Stimulated activated CD8-positive, alpha-beta memory T cell treated with anti-CD3 and anti-CD28 coated beads, Interleukin-7, amount 100 ng/mL, for 1 hour (primary cell): ENCODE results near the gene NCEH1.
"Not testable (repeated sequence)": the region's sequence is repeated elsewhere in the genome, so short reads cannot be mapped to it uniquely, and the experiment has no call there.

ENCODE experiments used
- DNase-seq, 2 donors: peaks; one replicate each; pipeline ENCODE4 v3.0.0-alpha.2; 2020; ENCODE audit warnings: low read depth in 2 of 2

The NCEH1 gene

DNA sequence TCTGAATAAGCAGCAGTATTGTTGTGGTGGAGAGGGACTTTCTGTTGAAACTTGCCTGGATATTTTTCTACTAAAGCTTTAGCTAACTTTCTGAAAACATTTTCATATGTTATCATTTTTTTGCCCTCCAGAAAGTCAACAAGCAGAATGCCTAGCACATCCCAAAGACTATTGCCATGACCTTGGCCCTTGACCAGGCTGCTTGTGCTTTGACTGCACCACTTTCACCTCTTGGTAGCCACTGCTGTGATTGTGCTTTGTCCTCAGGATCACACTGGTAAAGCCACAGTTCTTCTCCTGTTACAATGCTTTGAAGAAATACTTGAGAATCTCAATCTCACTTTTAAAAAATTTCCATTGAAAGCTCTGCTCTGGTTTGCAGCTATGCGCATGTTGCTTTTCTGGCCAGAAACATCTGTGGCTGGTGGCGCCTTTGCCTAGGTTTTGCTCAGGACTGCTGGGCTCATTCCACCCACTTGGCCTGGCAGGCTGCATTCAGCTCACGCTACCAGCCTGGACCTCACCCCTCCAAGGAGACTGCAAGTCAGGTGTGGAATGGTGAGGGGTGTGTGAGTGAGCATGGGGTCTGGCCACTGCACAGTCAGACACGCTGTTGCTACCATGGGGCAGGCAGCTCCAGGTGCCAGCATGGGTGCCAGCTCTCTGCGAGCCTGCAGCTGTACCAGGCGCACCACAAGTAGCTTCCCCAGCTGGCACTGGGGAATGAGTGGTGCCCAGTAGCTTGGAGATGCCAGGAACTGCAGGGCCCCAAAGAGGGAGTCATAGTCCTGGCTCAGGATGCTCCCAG lies 97.8 kb downstream of the NCEH1 start:
- DNase-seq, result no peak

DNA sequence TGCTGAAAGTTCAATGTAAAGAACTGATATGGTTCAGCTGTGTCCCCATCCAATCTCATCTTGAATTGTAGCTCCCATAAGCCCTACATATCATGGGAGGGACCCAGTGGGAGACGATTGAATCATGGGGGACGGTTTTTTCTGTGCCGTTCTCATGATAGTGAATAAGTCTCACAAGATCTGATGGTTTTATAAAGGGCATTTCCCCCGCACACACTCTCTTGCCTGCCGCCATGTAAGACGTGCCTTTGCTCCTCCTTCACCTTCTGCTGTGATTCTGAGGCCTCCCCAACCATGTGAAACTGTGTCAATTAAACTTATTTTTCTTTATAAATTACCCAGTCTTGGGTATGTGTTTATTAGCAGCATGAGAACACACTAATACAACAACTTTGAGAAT lies 101.1 kb downstream of the NCEH1 start:
- DNase-seq, result no peak

DNA sequence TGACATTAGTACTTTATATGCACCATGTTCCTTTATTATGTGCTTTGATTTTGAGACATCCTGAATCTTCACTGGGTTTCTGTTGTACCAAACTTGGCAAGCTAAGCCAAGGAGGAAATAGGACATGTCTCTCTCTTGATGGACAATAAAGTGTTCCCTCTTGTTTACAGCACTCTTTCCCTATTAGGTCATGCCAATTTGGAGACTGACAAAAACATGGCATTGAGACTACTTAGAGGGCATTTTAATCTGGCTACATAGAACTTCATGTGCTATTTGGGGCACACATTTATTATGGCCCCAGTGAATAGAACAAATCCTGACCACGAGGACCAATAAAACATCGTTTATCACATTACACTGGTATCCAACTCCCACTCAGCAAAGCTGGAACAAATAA lies 102.3 kb downstream of the NCEH1 start:
- DNase-seq, result no peak

DNA sequence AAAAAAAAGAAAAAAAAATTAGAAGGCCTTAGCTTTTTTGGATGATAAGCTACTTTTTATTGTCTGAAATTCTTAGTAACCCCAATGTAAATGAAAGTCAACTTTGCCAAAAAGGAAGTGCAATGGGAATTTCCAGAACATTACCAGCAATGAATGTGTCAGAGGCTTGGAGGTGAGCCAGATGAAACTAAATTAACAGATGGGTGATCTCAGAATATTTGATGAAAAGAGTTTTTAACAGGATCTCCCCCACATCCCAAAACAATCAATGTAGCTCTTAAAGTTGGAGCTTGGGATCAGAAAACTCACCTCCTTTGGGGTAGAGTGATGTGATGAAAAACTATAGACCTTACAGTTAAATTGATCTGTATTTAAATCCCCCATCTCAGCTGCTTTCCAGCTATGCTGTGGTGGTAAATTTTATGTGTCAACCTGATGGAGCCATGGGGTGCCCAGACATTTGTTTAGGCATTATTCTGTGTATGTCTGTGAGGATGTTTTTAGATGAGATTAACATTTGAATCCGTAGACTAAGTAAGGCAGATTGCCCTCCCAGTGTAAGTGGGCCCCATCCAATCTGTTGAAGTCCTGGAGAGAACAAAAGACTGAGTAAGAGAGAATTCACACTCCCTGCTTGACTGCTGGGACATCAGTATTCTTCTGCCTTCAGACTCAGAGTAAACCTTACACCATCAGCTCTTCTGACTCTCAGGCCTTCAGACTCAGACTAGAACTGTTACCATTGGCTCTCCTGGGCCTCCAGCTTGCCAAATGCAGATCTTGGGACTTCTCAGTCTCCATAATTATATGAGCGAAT lies 103.4 kb downstream of the NCEH1 start:
- DNase-seq, result no peak

DNA sequence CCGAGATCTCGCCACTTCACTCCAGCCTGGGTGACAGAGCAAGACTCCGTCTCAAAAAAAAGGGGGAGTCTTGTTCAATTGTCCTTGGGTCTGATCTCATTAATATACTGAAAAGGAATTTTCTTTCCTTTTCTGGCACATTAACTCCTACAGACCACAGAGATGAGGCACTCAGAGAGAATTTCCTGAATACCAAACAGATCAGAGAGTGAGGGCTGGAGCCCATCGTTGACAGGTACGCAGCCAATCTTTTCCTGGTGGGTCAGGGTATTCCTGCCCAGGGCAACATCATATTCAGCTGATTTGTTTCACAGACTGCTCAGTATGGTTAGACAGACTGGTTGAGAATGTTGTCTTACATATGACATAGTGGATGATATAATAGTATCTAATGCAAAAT lies 104.8 kb downstream of the NCEH1 start:
- no peak for DNase-seq

DNA sequence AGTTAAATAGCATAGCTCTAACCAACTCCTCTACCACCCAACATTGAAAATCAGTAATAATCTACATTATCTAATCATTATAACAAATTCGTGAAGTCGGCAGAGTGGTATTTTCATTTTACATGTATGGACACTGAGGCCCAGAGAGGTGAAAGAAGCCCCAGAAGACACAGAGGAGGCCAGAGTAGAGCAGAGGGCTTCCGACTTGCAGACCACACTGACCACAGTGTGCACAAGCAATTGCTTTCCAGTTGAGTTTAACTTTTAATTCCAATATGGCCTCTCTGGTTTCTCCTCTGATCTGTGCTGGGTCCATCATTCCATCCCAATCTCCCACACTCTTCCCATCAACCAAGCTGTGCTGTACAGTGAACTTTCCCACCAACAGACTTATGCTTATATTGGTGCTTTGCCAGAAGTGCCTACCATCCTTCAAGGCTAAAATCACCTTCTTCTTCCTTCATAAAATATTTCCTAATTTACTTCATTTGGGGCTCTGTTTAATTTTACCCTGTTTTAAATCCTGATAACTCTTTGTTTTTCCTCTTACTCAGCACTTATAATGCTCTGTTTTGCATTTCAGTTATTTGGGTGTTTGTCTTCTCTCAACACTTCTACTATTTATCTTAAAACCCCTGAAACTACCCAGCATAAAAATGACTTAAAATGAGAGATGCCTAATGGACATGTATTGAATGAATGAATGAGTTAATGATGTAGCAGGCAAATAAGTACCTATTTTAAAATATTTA lies 105.8 kb downstream of the NCEH1 start:
- DNase-seq, result no peak

DNA sequence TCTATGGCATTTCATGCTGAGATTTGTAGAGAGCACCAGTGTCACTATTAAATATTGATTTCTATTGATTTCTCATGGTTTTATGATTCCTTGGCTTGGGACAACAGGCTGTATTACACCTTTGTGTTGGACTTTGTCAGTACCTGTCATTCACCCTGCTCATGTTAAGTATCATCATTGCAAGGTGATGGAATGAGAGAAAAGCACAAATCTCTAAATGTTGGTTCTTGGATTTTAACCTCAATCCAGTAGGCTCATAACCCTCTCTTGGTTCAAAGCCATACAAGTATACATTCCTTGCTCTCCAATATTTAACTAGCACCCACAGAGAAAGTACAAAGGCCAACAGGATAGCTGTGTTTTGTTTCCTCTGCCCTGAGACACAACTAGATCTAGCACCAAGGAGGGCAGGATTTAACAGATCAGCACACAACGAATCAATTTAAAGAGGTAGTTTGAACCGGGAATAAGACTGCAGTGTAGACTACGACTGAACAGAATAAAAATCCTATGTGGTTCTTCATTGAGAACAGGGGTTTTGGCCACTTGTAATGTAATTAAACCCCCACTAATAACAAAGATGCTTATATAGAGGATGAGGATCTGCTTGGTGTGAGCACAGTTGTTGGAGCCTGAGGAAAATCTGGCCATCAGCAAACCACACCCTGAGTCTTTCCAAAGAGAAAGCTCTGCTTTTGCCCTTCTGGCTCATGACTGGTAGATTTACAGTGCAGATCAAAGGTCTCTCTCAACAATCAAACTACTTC lies 109.6 kb downstream of the NCEH1 start:
- DNase-seq, result no peak

DNA sequence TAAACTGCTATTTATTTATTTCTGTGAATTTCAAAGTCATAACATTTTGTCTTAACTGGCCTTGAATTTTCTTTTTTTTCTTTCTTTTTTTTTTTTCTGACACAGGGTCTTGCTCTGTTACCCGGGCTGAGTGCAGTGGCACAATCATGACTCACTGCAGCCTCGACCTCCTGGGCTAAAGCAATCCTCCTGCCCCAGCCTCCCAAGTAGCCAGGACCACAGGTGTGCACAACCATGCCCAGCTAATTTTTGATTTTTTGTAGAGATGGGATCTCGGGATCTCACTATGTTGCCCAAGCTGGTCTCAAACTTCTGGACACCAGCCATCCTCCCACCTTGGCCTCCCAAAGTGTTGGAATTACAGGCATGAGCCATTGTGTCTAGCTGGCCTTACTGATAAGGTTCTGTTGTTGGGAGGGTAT lies 110.2 kb downstream of the NCEH1 start:
- no peak for DNase-seq

DNA sequence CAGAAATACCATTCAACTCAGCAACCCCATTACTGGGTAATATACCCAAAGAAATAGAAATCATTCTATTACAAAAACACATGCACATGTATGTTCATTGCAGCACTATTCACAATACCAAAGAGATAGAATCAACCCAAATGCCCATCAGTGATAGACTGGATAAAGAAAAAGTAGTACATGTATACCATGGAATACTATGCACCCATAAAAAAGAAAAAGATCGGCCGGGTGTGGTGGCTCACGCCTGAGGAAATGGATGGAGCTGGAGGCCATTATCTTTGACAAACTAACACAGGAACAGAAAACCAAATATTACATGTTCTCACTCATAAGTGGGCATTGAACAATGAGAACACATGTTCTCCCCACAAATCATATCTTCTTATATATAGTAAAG lies 112.0 kb downstream of the NCEH1 start:
- DNase-seq, result no peak

DNA sequence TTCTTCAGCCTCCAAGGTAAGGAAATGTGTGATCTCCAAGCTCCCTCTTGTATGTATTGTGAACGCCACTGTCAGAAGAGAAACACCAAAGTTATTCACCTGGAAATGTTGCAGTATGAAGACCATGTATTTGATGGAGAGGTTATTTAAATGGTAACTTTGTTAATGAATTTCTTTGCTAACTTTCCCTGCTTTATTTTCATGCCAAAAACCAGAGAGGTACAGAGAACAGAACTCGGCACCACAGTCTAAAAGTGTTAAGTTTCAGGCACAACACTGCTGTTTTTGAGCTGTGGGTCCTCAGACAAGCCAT lies 114.5 kb downstream of the NCEH1 start:
- no peak for DNase-seq

DNA sequence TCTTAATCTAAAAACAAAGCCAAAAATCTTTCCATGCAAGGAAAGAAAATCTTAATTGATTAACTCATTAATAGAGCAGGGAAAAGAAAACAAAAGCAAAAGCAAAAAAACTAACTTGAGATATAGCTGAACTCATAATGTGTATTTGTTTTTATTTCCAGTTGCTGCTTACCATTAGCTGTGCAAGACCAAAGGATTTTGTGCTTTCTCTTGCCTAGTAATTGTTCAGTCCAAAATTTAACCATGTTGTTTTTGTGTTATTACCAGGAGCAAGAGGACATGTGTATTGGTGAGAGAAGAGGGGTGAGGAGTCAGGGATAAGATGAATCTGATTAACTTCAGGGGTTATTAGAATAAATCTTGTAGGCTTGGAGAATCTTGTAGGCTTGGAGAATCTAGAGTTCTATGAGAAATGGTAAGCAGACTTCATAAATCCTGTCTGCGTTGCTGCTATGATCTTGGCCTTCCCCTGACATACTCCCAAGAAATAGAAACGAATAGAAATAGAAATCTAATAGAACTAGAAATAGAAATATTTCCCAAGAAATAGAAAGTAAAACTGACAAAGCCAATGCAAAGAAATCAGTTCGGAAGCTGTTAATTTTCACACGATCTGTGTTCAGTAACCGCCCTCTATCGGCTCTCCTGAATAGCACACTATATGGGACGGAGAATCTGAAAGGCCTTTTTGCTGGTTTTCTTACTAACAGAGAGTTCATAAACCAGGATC lies 115.0 kb downstream of the NCEH1 start:
- peak in 1 of 2 donors; percentile 9 for DNase-seq

DNA sequence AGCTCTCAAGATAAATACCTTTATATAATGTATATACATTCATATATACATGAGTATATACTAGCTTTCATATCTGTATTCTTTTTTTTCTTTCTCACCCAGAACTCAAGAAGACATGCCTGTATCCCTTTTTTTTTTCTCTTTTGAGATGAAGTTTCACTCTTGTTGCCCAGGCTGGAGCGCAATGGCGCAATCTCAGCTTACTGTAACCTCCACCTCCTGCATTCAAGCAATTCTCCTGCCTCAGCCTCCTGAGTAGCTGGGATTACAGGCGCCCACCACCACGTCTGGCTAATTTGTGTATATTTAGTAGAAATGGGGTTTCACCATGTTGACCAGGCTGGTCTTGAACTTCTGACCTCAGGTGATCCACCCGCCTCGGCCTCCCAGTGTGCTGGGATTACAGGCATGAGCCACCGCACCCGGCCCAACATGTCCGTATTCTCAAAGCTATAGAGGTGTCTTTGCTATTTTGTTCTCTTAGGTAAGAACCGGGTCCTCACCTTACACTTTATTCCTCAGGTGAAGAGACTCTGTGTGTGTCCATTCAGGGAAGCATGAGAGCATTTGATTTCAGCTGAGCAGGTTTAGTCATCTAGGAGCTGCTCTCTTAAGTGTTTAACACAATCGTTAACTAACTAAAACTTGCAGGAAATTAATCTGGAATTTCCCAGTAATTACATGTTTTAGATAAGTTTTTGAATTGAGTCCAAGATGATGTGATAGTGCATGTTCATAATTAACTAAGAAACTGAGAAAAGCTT lies 115.8 kb downstream of the NCEH1 start:
- DNase-seq, result not testable (repeated sequence)

DNA sequence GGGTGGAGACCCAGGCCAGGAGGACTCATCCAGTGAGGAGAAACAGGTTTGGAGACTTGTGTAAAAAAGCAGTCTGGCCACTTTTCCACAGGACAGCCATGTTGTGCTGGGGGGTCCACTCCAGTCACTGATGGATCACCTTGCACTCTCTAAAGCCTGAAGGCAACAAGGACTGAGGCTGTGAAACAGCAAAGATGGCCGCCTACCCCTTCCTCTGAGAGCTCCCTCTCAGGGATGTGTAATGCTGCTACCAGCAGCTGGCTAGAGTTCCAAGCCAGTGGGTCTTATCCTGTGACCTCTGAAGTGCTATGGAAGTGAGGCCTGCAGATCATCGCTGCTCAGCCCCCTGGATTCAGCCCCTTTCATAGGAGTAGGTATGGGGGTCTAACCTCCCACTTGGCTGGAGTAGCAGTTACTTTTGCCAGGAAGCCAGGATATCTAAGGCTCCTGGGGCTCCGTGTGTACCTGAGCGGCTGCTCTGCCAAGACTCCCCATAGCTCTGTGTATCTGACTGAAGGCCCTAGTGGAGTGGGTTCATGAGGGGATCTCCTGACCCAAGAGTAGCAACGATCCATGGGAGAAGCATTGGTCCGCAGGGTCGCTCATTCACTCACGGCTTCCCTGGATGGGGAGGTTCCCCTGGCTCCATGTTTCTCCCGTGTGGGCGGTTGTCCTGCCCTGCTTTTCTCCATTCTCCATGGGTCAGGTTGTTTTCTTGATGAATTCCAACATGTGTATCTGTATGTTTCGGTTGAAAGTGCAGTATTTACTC lies 117.8 kb downstream of the NCEH1 start:
- no peak for DNase-seq

DNA sequence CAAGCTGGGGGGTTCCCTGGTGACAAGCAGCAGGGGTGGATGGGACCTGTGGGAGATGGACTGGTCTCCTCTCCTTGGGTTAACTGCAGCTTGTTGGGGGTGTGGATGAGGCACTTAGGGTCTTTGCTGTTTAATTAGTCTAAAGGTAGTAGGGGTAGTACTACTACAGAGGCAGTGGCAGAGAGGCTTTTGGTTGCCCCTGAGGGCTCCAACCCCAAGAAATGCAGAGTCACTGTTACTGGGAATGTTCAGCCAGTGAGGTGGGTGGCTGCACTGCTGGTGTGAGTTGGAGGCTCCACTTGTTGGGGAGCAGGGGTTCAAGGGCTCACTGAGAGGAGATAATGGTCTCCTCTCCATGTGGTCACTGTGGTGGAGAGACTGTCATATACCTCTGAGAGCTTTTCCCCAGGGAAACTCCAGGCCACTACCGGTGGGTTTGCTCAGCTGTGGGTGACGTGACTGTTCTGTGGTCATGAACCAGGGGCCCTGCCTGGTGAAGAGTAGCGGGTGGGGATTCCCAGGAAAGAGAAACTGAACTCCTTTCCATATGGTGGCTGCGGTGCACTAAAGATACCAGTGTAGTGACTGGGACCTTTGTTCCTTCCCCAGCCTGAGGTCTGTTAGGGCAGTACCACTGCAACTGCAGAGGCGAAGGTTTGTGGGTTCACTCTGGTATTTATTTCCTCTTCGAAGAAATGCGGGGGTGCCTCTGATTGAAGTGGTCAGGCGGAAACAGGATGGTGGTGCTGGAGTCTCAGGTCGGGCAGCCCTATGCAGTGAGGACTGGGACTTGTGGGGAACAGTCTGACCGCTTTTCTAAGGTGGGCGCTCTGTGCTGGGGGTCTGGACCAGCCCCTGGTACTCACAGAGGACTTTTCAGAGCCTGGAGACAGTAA lies 118.7 kb downstream of the NCEH1 start:
- DNase-seq, result peak; percentile 29 to 37

DNA sequence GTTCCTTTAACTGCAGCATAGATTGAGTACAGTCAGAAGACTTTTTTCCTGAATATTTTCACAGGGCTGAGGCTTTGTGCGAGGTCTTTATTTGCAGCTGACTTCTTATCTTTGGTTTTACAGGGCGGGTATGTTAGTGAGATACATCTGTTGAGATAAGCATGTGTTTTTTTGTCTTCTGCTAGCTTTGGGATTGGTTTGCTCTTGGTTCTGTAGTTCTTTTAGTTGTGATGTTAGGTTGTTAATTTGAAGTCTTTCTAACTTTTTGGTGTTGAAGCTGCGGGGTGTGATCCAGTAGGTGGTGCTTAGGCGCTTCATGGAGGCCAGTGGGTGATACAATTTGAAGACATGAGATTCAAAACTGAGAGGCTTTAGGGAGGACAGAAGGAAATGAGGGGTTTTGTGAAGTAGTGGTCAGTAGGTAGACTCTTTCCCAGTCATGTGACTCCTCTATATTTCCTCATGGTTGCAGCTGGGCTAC lies 119.7 kb downstream of the NCEH1 start:
- DNase-seq, result no peak

DNA sequence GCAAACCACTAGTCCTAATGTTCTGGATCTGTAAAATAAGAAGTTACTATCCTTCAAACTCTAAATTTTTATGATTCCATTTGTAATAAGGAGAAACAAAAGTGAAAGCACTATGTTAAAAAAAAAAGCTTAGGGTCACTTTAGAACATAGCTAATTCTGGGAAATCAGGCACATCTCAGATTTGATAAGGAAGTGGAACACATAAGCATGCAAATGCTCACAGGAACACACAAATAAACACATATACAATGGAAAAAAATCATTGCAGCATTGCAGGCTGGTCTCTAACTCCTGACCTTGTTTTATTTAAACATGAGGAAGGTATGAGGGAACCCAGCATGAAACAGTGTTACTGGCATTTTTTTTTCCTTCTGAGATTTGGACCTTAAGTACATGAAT lies 124.4 kb downstream of the NCEH1 start:
- DNase-seq, result no peak

DNA sequence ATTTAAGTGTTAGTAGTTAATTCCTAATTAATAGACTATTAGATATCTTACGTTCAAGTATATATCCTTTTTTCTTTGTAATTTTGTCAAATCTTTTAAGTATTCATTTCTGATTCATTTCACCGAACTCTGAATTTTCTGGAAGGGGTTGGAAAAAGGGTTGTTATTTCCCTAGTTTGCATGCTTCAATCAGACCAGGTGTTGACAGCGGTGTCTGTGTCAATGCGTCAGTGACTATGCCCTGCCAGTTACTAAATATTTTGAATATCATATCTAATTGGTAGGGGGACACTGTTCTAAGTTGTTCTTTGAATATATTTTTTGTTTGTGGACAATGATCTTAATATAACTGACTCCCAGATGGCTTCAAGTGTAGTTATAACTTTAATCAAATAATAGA lies 124.9 kb downstream of the NCEH1 start:
- DNase-seq, result no peak

DNA sequence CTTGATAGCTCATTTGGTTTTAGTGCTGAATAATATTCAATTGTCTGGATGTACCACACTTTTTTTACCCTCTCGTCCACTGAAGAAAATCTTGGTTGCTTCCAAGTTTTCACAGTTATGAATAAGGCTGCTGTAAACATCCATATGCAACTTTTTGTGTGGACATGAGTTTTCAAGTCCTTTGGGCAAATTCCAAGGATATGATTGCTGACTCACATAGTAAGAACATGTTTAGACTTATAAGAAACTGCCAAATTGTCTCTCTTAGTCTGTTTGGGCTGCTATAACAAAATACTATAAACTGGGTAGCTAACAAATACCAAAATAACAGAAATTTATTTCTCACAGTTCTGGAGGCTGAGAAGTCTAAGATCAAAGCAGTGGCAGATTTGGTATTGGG lies 128.2 kb downstream of the NCEH1 start:
- DNase-seq, result no peak
